Colonic mucosa (tissue), 4 donors: ENCODE measurements around the gene SLX9. TPM values are rescaled to one million over a fixed set of nuclear protein-coding genes. Genes with fewer than 3 reads are reported as not detected.

Experiments
- DNase-seq: peaks from one replicate; pipeline ENCODE4 v3.0.0-alpha.2; 2020
- H3K27ac ChIP-seq: fragments of 200-600 bp; one replicate; pipeline ENCODE4 v1.8.0; 2021
- H3K27me3 ChIP-seq: fragments of 200-600 bp; one replicate; pipeline ENCODE4 v1.8.0; 2021
- H3K36me3 ChIP-seq: fragments of 200-600 bp; one replicate; pipeline ENCODE4 v1.8.0; 2021
- H3K4me1 ChIP-seq: fragments of 200-600 bp; one replicate; pipeline ENCODE4 v1.8.0; 2021; ENCODE audit warnings: mild to moderate bottlenecking
- H3K4me3 ChIP-seq: fragments of 200-600 bp; one replicate; pipeline ENCODE4 v1.8.0; 2021
- H3K9ac ChIP-seq, 2 donors: one replicate each; pipeline ENCODE4 v1.7.0; 2013; ENCODE audit warnings: control low read depth in 2 of 2, low read depth in 2 of 2, low read length in 2 of 2
- H3K9me3 ChIP-seq: fragments of 200-600 bp; one replicate; pipeline ENCODE4 v1.8.0; 2021
- intact Hi-C: fragments of 100-400 bp; cut with DNase I; formaldehyde crosslinking; loops from one replicate; pipeline ENCODE4 v1.14.1; 2022
- total RNA-seq, 2 donors: library from RNA; stranded (reverse); fragmentation: NEBNext Ultra II Directional in 1 of 2; extraction: Animal tissue kit (Norgen Biotek cat#: 25700) in 1 of 2; gene quantifications; one replicate each; pipeline ENCODE4 v1.2.1, GENCODE V29; 2021
- TF ChIP-seq, protein P1 (sequence below): fragments of 200-600 bp; IDR thresholded peaks from one replicate; pipeline ENCODE4 v1.8.0; 2022; ENCODE audit warnings: antibody characterized with exemption, mild to moderate bottlenecking
- donor health status: healthy.
- donor health status: DM: no; HTN: no; CAD: no.
- donor health status: DM: no; HTN: no; CAD: no.

SLX9 gene
- total RNA-seq, 2 donors from 2014 or later, result 30.6 to 50.1 TPM

DNA sequence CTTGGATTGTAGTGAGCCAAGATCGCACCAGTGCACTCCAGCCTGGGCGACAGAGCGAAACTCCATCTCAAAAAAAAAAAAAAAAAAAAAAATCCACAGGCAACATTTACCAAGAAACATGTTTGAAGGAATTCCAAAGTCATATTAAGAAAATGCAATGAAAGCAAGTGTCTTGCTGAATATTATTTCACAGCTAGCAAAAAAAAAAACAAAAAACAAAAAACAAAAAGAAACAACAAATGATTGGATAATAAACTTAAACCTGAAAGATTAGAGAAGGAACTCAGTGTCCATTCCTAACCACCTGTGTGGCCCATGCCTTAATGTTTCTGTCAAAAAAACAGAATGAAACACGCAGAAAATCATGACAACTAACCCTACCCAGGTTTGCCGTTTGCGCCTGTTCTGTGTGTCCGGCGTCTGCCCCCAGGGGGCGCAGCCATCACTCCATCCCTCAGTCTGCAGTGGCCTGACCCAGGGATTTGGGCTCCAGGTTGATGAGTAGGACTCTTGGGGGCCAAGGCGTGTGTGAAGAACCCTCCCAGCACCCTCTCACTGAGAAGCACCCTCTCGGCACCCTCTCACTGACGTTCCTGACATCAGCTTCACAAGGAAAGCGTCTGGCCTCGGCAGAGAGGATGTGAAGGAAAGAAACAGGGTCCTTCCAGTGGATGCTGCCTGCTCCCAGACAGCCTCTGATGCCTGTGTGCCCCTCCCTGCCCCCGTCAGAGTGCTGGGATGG, 47.1 kb upstream of the SLX9 start:
- Histone ChIP-seq H3K4me1 (peaks cover 4% of the 10 kb centered on the region), H3K36me3 (no peaks in the 10 kb centered on the region), H3K27ac (no peak overlapping the region), H3K4me3 (no peak overlapping the region), H3K9ac (no peak overlapping the region), H3K9me3 (no peaks in the 10 kb centered on the region), H3K27me3 (no peaks in the 10 kb centered on the region)
- intact Hi-C loops, result no loop called here
- TF ChIP-seq, protein P1, sequence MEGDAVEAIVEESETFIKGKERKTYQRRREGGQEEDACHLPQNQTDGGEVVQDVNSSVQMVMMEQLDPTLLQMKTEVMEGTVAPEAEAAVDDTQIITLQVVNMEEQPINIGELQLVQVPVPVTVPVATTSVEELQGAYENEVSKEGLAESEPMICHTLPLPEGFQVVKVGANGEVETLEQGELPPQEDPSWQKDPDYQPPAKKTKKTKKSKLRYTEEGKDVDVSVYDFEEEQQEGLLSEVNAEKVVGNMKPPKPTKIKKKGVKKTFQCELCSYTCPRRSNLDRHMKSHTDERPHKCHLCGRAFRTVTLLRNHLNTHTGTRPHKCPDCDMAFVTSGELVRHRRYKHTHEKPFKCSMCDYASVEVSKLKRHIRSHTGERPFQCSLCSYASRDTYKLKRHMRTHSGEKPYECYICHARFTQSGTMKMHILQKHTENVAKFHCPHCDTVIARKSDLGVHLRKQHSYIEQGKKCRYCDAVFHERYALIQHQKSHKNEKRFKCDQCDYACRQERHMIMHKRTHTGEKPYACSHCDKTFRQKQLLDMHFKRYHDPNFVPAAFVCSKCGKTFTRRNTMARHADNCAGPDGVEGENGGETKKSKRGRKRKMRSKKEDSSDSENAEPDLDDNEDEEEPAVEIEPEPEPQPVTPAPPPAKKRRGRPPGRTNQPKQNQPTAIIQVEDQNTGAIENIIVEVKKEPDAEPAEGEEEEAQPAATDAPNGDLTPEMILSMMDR, result peak; percentile 75
- DNase-seq, result peak; percentile 69

DNA sequence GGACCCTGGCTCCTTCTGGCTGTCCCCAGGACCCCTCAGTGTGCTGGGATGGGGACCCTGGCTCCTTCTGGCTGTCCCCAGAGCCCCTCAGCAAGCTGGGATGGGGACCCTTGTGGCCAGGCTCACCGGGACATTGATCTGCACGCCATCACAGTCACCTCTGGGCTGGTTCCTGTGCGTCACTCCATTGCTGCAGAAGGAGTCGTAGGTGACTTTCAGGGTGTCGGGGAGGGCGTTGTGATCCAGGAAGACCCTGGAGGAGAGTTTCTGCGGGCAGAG, 46.6 kb upstream of the SLX9 start:
- intact Hi-C loops, result no loop called here
- no peaks in the 10 kb centered on the region for H3K9me3 ChIP-seq
- no peak overlapping the region for H3K27ac ChIP-seq
- no peak overlapping the region for H3K9ac ChIP-seq
- H3K4me3 ChIP-seq, result no peak overlapping the region
- peaks cover 4% of the 10 kb centered on the region for H3K4me1 ChIP-seq
- no peak for DNase-seq
- H3K36me3 ChIP-seq, result no peaks in the 10 kb centered on the region
- H3K27me3 ChIP-seq, result no peaks in the 10 kb centered on the region
- TF ChIP-seq, protein P1, result no peak

DNA sequence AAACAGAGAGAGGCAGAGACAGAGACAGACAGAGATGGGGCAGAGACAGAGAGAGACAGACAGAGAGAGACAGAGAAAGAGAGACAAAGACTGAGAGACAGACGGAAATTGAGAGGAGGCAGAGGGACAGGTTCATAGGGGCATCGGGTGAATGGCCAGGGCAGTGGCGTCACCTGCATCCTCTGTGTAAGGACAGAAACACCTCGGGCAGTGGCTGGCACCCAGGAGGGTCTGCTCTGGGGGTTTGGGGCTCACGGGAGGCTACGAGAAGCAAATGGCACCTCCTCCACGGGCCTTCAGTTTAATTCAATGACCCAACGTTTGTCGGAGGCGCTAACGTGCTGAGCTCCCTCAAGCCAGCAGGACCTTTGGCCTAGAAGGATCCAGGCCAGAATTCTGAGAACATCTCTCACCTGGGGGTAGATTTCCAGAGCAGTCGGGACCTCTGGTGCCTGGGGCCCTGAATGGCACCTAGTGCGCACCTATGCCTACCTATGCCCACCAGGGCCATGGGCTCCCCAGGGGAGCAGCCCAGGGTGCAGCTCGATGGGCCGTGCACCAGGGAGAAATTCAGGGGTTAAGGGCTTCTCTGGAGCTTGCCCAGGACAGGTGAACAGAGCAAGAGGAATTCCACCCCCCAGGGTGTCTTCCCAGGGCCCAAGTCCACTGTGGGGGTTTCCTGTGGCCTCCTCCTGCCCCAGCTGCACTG, 45.7 kb upstream of the SLX9 start:
- H3K9ac ChIP-seq, result no peak overlapping the region
- H3K27me3 ChIP-seq, result no peaks in the 10 kb centered on the region
- H3K36me3 ChIP-seq, result no peaks in the 10 kb centered on the region
- DNase-seq, result no peak
- intact Hi-C loops, result no loop called here
- H3K9me3 ChIP-seq, result no peaks in the 10 kb centered on the region
- no peak overlapping the region for H3K27ac ChIP-seq
- H3K4me1 ChIP-seq, result peaks cover 4% of the 10 kb centered on the region
- H3K4me3 ChIP-seq, result no peak overlapping the region
- TF ChIP-seq, protein P1, result no peak

DNA sequence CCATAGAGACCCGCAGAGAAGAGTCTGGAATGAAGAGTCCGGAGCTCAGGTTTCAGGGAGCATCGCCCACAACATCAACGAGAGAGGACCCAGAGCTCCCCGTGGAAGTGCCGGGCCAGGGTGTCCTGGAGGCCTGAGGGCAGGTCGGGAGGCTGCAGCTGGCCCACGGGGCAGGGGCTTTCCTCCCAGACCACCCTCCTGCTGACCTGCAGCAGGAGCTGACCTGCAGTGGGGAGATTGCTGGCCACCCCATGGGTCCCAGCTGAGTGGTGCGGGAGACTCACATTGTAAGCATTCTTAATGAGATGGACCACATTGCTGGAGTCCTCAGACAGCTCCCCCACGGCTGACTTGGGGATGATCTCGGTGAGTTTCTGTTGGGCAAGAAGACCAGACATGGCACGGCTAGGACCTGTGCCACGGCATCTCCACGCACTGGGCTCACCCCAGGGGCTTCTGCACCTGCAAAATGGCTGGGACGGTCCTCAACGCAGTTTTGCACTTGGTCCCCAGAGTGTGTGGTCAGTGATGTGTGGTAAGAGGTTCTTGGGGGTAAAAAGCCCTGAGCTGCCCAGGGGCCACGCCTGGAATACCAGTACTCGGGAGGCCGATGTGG, 45.0 kb upstream of the SLX9 start:
- H3K27ac ChIP-seq, result no peak overlapping the region
- intact Hi-C loops, result no loop called here
- H3K27me3 ChIP-seq, result no peaks in the 10 kb centered on the region
- H3K9ac ChIP-seq, result no peak overlapping the region
- no peak overlapping the region for H3K4me3 ChIP-seq
- TF ChIP-seq, protein P1, result no peak
- H3K9me3 ChIP-seq, result no peaks in the 10 kb centered on the region
- no peak for DNase-seq
- no peaks in the 10 kb centered on the region for H3K36me3 ChIP-seq
- peaks cover 4% of the 10 kb centered on the region for H3K4me1 ChIP-seq

DNA sequence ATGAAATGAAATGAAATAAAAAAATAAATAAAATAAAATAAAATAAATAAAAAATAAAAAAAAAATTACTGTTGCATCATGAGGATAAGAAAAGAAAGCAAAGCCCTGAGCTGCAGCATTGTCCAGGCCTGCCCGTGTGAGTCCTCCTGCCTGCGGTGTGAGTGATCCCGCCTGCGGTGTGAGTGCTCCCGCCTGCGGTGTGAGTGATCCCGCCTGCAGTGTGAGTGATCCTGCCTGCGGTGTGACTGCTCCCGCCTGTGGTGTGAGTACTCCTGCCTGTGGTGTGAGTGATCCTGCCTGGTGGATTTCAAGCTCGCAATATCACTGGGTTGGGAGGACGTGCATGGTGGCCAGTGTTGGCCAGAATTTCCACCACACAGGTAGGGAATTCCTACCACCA, 44.0 kb upstream of the SLX9 start:
- no peaks in the 10 kb centered on the region for H3K9me3 ChIP-seq
- no peak overlapping the region for H3K9ac ChIP-seq
- H3K36me3 ChIP-seq, result no peaks in the 10 kb centered on the region
- no peak overlapping the region for H3K27ac ChIP-seq
- no peaks in the 10 kb centered on the region for H3K27me3 ChIP-seq
- H3K4me3 ChIP-seq, result no peak overlapping the region
- DNase-seq, result no peak
- intact Hi-C loops, result no loop called here
- H3K4me1 ChIP-seq, result peaks cover 4% of the 10 kb centered on the region
- TF ChIP-seq, protein P1, result no peak
